AG09319 (cell line): ENCODE measurements around the gene KIAA0232.

ENCODE experiments used
- DNase-seq: peaks from one replicate; pipeline ENCODE4 v3.0.0-alpha.2; 2010; ENCODE audit warnings: low read depth; ENCODE audit errors: extremely low read depth
- CTCF ChIP-seq: IDR thresholded peaks from 2 replicates; pipeline ENCODE4 v1.5.1; 2011; ENCODE audit warnings: low read depth, mild to moderate bottlenecking, inconsistent platforms, low read length, moderate library complexity

Gene KIAA0232

DNA sequence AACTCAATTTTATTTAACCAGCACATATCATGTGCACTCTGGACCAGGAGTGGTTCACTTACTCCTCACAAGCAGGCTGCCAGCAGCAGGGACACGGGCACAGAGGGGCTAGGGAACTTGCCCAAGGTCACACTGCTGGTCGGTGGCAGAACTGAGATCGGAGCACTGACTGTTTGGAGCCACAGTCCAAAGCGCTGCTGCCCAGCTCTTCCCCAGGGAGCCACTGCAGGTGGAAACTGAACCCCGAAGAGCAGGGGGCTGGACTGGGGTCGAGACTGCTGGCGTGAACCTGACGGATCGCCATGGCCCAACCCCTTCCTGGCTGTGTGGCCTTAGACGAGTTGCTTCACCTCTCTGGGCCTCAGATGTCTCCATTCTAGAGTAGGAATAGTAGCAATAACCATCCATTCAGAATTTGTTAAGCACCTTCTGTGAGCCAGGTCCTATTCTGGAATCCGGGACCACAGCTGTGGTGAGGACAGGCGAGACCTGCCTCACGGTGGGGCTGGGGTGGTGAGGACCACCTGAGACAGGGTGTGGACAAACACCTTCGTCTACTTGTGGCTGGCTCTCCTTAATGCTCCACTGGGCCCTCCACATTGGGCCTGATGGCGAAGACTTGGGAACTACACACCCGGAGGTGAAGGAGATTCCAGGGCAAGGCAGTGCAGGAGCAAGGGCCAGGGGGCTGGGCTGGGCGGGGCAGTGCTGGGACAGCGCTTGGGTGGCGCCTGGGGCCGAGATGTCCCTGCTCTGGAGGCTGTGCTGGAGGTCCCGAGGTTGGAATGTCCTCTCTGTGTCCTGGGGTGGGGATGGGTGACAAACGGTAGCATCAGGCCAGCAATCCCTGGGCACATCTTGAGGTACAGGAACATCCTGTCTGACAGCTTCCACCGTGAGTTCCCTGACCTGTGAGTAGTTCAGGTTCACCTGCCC lies 32.0 kb upstream of the KIAA0232 start:
- no peak for DNase-seq
- no peak for TF ChIP-seq CTCF

DNA sequence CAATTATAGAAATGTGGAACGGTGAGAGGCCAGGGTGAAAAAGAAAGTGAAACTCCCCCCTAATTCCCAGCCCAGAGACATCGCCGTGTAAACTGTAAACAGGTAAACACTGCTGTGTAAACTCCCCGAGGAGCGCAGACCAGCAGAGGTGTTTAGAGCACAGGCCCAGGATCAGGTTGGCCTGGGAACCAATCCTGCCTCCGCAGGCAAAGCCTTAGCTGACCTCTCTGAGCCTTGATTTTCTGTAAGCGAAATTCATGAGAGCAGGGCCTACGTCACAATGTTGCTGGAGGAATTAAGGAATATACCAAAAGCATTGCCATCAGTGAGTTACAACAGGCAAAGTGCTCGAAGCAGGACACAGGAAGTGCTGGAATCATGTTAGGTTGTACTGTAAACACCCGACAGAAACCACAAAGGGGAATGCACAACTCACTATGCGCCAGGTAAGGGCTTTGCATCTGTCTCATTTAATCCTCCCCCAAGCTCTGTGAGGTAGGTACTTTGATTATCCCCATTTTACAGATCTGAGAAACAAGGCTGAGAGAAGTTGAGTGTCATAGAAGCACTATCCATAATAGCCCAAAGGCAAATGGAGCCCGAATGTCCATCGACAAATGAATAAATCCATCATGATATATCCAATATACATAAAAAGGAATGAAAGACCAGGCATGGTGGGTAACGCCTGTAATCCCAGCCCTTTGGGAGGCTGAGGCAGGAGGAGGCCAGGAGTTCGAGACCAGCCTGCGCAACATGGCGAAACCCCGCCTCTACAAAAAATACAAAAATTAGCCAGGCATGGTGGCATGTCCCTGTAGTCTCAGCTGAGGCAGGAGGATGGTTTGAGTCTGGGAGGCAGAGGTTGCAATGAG lies 30.7 kb upstream of the KIAA0232 start:
- no peak for TF ChIP-seq CTCF
- DNase-seq, result no peak

- DNase-seq, result no peak
- TF ChIP-seq CTCF, result no peak
These were observed 30.1 kb upstream of the KIAA0232 start for GRCh38 chr4:6752486-6752829.

DNA sequence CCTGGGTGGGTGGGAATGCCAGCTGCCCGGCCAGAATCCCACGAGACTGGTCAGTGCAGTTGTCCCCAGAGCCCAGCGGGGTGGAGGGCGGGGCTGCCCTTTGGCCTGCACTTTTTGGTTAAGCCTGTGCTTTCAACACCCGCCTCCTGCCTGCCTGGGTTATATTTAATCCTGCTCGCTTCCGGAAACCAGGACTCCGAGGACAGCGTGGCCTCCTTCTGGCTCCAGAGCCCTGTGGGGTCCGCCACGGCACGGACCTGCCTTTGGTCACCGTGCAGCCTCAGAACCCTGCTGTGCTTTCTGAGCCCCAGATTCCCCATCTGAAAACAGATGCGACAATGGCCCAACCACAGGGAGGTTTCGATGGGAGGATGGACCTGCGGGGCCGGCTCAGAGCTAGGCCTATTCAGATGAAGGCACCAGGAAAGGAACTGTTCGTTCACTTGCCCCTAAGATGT lies 29.4 kb upstream of the KIAA0232 start:
- TF ChIP-seq CTCF, result no peak
- DNase-seq, result no peak

DNA sequence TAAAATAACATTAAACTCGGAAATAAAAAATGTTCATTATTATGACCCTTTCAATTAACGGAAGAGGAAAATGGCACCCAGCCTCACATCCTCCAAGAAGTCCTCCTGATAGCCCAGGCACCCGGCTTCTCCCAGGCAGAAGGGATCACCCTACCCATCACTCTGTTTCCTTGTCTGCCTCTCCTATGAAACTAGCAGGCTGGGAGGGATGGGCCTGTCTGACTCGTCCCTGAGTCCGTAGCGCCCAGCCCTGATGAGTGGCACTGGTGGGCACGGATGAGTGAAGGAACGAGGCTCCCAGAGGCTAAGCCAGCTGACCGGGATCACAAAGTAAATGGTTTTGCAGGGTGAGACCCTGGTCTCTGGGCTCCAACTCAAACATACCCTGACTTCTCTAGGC lies 28.6 kb upstream of the KIAA0232 start:
- no peak for DNase-seq
- TF ChIP-seq CTCF, result no peak

DNA sequence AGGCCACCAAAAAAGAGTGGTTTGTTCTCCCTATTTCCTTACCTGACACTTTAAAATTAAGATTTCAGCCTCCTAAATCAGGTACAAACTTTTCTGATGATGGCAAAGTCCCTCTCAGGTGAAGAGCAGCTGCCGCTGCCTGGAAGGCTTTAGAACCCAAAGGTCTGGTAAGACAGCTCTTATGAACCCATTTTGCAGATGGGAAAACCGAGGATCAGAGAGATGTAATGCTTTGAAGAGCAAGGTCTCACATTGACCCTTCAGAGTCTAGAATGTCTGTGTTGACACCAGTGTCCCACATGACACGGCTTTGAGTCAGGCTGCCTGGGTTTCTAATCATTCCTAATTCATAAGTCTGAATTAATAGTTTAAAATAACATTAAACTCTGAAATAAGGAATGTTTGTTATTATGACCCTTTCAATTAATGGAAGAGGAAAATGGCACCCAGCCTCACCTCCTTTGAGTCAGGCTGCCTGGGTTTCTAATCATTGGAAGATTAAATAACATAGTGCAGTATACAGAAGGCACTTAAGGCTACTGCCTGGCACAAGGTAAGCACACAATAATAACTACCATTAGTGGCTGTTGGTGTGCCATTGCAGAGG lies 27.9 kb upstream of the KIAA0232 start:
- no peak for TF ChIP-seq CTCF
- DNase-seq, result no peak
